Liver (tissue), 9 donors: ENCODE data around the gene DRD1. TPM values are rescaled to one million over a fixed set of nuclear protein-coding genes. Genes with fewer than 3 reads are reported as not detected.
"Not testable (repeated sequence)": the region's sequence is repeated elsewhere in the genome, so short reads cannot be mapped to it uniquely, and the experiment has no call there.

Experiments
- DNase-seq: peaks from one replicate; pipeline ENCODE4 v3.0.0-alpha.2; 2017; ENCODE audit warnings: low spot score
- H3K27ac ChIP-seq, 2 donors: one replicate each; pipeline ENCODE4 v1.7.0; 2013; ENCODE audit warnings: inconsistent platforms in 2 of 2, low read length in 2 of 2, control low read depth in 1 of 2, low read depth in 1 of 2, mild to moderate bottlenecking in 1 of 2
- H3K27me3 ChIP-seq, 4 donors: one replicate each; pipeline versions ENCODE4 v1.6.1 to v1.7.0; 2013; ENCODE audit warnings: low read length in 3 of 4, inconsistent platforms in 1 of 4, mild to moderate bottlenecking in 1 of 4, moderate library complexity in 1 of 4; ENCODE audit not compliant: control insufficient read depth in 4 of 4, insufficient read depth in 4 of 4
- H3K36me3 ChIP-seq, 4 donors: one replicate each; pipeline versions ENCODE4 v1.6.1 to v1.7.0; 2013; ENCODE audit warnings: low read length in 3 of 4, mild to moderate bottlenecking in 3 of 4, low read depth in 1 of 4, moderate library complexity in 1 of 4; ENCODE audit not compliant: control insufficient read depth in 4 of 4, insufficient read depth in 3 of 4
- H3K4me1 ChIP-seq, 4 donors: one replicate each; pipeline versions ENCODE4 v1.6.1 to v1.7.0; 2013; ENCODE audit warnings: low read length in 3 of 4, mild to moderate bottlenecking in 3 of 4, moderate library complexity in 1 of 4; ENCODE audit not compliant: control insufficient read depth in 4 of 4, insufficient read depth in 4 of 4
- H3K4me3 ChIP-seq, 3 donors: one replicate each; pipeline versions ENCODE4 v1.6.1 to v1.7.0; 2013; ENCODE audit warnings: low read length in 3 of 3, control low read depth in 1 of 3, low read depth in 1 of 3, mild to moderate bottlenecking in 1 of 3
- H3K9ac ChIP-seq, 2 donors: one replicate each; pipeline ENCODE4 v1.7.0; 2013; ENCODE audit warnings: low read length in 2 of 2, mild to moderate bottlenecking in 2 of 2, moderate library complexity in 2 of 2, control low read depth in 1 of 2, low read depth in 1 of 2
- H3K9me3 ChIP-seq, 4 donors: one replicate each; pipeline versions ENCODE4 v1.6.1 to v1.7.0; 2013; ENCODE audit warnings: low read length in 3 of 4; ENCODE audit not compliant: control insufficient read depth in 4 of 4
- EGR1 ChIP-seq, 2 donors: IDR thresholded peaks; 2 replicates each; pipeline ENCODE4 v1.6.1; 2016 to 2018; ENCODE audit warnings: antibody characterized with exemption in 2 of 2, low read depth in 2 of 2
- FOXA1 ChIP-seq: IDR thresholded peaks from 2 replicates; pipeline ENCODE4 v1.6.1; 2016; ENCODE audit warnings: antibody characterized with exemption
- GABPA ChIP-seq, 2 donors: IDR thresholded peaks in 1 of 2; conservative IDR thresholded peaks in 1 of 2; 2 replicates each; pipeline ENCODE4 v1.6.1; 2016; ENCODE audit warnings: antibody characterized with exemption in 2 of 2, mild to moderate bottlenecking in 1 of 2, moderate library complexity in 1 of 2
- HNF4A ChIP-seq, 2 donors: conservative IDR thresholded peaks; 2 replicates each; pipeline ENCODE4 v1.6.1; 2016; ENCODE audit warnings: antibody characterized with exemption in 2 of 2, mild to moderate bottlenecking in 2 of 2
- HNF4G ChIP-seq: IDR thresholded peaks from 2 replicates; pipeline ENCODE4 v1.6.1; 2016; ENCODE audit warnings: antibody characterized with exemption
- JUND ChIP-seq, 2 donors: IDR thresholded peaks; 2 replicates each; pipeline ENCODE4 v1.6.1; 2016; ENCODE audit warnings: antibody characterized with exemption in 2 of 2
- NR2F2 ChIP-seq: IDR thresholded peaks from 2 replicates; pipeline ENCODE4 v1.6.1; 2016; ENCODE audit warnings: antibody characterized with exemption
- RAD21 ChIP-seq, 2 donors: IDR thresholded peaks; 2 replicates each; pipeline ENCODE4 v1.6.1; 2016; ENCODE audit warnings: antibody characterized with exemption in 2 of 2, mild to moderate bottlenecking in 2 of 2
- RXRA ChIP-seq, 2 donors: IDR thresholded peaks; 2 replicates each; pipeline ENCODE4 v1.6.1; 2017 to 2018; ENCODE audit warnings: antibody characterized with exemption in 2 of 2, mild to moderate bottlenecking in 1 of 2
- SP1 ChIP-seq: IDR thresholded peaks from 2 replicates; pipeline ENCODE4 v1.6.1; 2018; ENCODE audit warnings: antibody characterized with exemption, mild to moderate bottlenecking
- TAF1 ChIP-seq: conservative IDR thresholded peaks from 2 replicates; pipeline ENCODE4 v1.6.1; 2016; ENCODE audit warnings: antibody characterized with exemption, mild to moderate bottlenecking
- YY1 ChIP-seq: IDR thresholded peaks from 2 replicates; pipeline ENCODE4 v1.6.1; 2016; ENCODE audit warnings: antibody characterized with exemption, mild to moderate bottlenecking
- WGBS: extraction: QIAGEN DNeasy Blood & Tissue Kit; methylation state at CpG from one replicate; pipeline ENCODE4 v1.1.7; 2013; 5-methylcytosine and 5-hydroxymethylcytosine counted together
- polyA plus RNA-seq, 2 donors: library from polyadenylated mRNA; stranded (reverse) in 1 of 2; unstranded in 1 of 2; fragments of 200-250 nt in 1 of 2; fragments of >200 nt in 1 of 2; fragmentation: Nextera tagmentation in 1 of 2; extraction: Ambion mirVana in 1 of 2; gene quantifications; one replicate each; pipeline versions ENCODE4 v1.2.1 to v1.2.3, GENCODE V29; 2013 to 2015
- total RNA-seq, 2 donors: library from RNA; depleted of rRNA; stranded (reverse); fragments of >200 nt; gene quantifications; one replicate each; pipeline ENCODE4 v1.2.3, GENCODE V29; 2014
- TF ChIP-seq, protein P1 (sequence below): IDR thresholded peaks from 2 replicates; pipeline ENCODE4 v1.6.1; 2016; ENCODE audit warnings: antibody characterized with exemption
- TF ChIP-seq, protein P2 (sequence below): IDR thresholded peaks from 2 replicates; pipeline ENCODE4 v1.6.1; 2016; ENCODE audit warnings: antibody characterized with exemption
- TF ChIP-seq, protein P3 (sequence below): IDR thresholded peaks from 2 replicates; pipeline ENCODE4 v1.6.1; 2016; ENCODE audit warnings: antibody characterized with exemption
- TF ChIP-seq, protein P4 (sequence below): IDR thresholded peaks from 2 replicates; pipeline ENCODE4 v1.6.1; 2016; ENCODE audit warnings: antibody characterized with exemption, mild to moderate bottlenecking
- TF ChIP-seq, protein P5 (sequence below): fragments of 150-350 bp; IDR thresholded peaks from 2 replicates; pipeline ENCODE4 v1.5.1; 2017; ENCODE audit warnings: improper control_type of control experiment, low read depth, low read length; ENCODE audit not compliant: missing input control
- donor health status: healthy.
- donor health status: healthy.
- donor health status: healthy.
- donor health status: healthy.
- donor health status: healthy.

Gene DRD1
- total and polyA plus RNA-seq, 4 donors, result 0.05 to 0.17 TPM; not detected in 2

DNA sequence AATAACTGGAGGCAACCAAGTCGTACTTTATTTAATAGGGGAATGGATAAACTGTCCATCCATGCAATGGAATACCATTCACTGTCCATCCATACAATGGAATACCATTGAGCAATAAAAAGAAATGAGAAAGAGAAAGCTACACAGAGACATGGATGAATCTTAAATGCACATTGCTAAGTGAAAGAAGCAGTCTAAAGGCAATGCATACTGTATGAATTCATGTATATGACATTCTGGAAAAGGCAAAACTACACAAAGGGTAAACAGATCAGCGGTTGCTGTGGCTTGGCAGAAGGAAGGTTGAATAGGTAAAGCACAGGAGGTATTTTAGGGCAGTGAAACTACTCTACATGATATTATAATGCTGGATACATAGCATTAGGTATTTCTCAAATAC is 16.2 kb downstream of the DRD1 start:
- H3K4me1 ChIP-seq, result no peaks in the 10 kb centered on the region
- no peak overlapping the region for H3K27ac ChIP-seq
- TF ChIP-seq TAF1 (no peak), EGR1 (IDR thresholded peaks at IDR 0.05; ENCODE audit: low read depth in 2 of 2) (no peak), SP1 (no peak), JUND (IDR thresholded peaks at IDR 0.05) (no peak), HNF4G (no peak), HNF4A (conservative IDR thresholded peaks at IDR 0.05) (no peak)
- TF ChIP-seq, protein P1, sequence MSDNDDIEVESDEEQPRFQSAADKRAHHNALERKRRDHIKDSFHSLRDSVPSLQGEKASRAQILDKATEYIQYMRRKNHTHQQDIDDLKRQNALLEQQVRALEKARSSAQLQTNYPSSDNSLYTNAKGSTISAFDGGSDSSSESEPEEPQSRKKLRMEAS, result no peak
- TF ChIP-seq, protein P2, sequence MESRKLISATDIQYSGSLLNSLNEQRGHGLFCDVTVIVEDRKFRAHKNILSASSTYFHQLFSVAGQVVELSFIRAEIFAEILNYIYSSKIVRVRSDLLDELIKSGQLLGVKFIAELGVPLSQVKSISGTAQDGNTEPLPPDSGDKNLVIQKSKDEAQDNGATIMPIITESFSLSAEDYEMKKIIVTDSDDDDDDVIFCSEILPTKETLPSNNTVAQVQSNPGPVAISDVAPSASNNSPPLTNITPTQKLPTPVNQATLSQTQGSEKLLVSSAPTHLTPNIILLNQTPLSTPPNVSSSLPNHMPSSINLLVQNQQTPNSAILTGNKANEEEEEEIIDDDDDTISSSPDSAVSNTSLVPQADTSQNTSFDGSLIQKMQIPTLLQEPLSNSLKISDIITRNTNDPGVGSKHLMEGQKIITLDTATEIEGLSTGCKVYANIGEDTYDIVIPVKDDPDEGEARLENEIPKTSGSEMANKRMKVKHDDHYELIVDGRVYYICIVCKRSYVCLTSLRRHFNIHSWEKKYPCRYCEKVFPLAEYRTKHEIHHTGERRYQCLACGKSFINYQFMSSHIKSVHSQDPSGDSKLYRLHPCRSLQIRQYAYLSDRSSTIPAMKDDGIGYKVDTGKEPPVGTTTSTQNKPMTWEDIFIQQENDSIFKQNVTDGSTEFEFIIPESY, result no peak
- TF ChIP-seq, protein P3, sequence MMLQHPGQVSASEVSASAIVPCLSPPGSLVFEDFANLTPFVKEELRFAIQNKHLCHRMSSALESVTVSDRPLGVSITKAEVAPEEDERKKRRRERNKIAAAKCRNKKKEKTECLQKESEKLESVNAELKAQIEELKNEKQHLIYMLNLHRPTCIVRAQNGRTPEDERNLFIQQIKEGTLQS, result no peak
- DNase-seq, result no peak
- 68% methylated on average over 2 of the region's 2 CpGs for WGBS
- peaks cover 0 to 2% (median 0%) of the 10 kb centered on the region in 4 donors for H3K27me3 ChIP-seq
- no peak overlapping the region for H3K9ac ChIP-seq
- H3K4me3 ChIP-seq, result no peak overlapping the region
- no peaks in the 10 kb centered on the region for H3K9me3 ChIP-seq
- H3K36me3 ChIP-seq, result no peaks in the 10 kb centered on the region

DNA sequence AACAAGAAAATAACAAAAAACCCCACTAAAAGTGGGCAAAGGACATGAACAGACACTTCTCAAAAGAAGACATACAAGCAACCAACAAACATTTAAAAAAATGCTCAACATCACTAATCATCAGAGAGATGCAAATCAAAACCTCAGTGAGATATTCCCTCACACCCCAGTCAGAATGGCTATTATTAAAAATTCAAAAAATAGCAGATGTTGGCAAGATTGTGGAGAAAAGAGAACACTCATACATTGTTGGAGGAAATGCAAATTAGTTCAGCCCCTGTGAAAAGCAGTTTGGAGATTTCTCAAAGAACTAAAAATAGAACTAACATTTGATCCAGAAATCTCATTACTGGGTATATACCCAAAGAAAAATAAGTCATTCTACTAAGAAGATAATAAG is 19.4 kb downstream of the DRD1 start:
- not testable (repeated sequence) for DNase-seq, H3K4me1 ChIP-seq, H3K27ac ChIP-seq, H3K36me3 ChIP-seq, H3K9me3 ChIP-seq, H3K4me3 ChIP-seq, H3K9ac ChIP-seq, H3K27me3 ChIP-seq

DNA sequence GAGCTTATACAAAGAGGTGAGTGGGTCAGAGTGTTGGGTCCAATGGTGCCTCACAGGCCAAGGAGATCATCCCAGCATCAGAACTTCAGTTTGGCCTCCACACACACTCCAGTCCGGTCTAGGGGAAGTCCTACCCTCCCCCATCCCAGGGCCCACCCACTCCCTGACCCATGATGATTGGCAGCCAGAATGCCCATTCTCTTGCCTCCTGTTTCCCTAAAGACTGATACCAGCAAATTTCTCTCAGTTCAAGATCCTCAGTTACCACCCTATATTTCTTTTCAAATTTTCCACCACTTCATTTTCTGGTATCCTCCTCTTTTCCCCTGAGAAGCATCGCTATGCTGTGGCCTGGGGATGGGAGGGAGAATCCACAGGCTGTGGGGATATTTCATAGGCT is 21.9 kb downstream of the DRD1 start:
- no peak for DNase-seq
- Histone ChIP-seq H3K27ac (no peak overlapping the region), H3K9ac (no peak overlapping the region), H3K27me3 (peaks cover 0 to 7% (median 0%) of the 10 kb centered on the region in 4 donors), H3K9me3 (peaks cover 0 to 4% (median under 1%) of the 10 kb centered on the region in 4 donors), H3K36me3 (no peaks in the 10 kb centered on the region), H3K4me3 (no peak overlapping the region), H3K4me1 (no peaks in the 10 kb centered on the region)
- 71% methylated on average over 2 of the region's 2 CpGs for WGBS
- TF ChIP-seq HNF4A (conservative IDR thresholded peaks at IDR 0.05), result no peak
- no peak for TF ChIP-seq GABPA (IDR thresholded peaks at IDR 0.05 in 1 of 2, conservative IDR thresholded peaks at IDR 0.05 in 1 of 2)
- TF ChIP-seq, protein P4, sequence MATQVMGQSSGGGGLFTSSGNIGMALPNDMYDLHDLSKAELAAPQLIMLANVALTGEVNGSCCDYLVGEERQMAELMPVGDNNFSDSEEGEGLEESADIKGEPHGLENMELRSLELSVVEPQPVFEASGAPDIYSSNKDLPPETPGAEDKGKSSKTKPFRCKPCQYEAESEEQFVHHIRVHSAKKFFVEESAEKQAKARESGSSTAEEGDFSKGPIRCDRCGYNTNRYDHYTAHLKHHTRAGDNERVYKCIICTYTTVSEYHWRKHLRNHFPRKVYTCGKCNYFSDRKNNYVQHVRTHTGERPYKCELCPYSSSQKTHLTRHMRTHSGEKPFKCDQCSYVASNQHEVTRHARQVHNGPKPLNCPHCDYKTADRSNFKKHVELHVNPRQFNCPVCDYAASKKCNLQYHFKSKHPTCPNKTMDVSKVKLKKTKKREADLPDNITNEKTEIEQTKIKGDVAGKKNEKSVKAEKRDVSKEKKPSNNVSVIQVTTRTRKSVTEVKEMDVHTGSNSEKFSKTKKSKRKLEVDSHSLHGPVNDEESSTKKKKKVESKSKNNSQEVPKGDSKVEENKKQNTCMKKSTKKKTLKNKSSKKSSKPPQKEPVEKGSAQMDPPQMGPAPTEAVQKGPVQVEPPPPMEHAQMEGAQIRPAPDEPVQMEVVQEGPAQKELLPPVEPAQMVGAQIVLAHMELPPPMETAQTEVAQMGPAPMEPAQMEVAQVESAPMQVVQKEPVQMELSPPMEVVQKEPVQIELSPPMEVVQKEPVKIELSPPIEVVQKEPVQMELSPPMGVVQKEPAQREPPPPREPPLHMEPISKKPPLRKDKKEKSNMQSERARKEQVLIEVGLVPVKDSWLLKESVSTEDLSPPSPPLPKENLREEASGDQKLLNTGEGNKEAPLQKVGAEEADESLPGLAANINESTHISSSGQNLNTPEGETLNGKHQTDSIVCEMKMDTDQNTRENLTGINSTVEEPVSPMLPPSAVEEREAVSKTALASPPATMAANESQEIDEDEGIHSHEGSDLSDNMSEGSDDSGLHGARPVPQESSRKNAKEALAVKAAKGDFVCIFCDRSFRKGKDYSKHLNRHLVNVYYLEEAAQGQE, result no peak
- no peak for TF ChIP-seq JUND (IDR thresholded peaks at IDR 0.05)
- TF ChIP-seq, protein P1, result no peak
- TF ChIP-seq RAD21 (IDR thresholded peaks at IDR 0.05), result no peak
- no peak for TF ChIP-seq FOXA1
- no peak for TF ChIP-seq YY1
- no peak for TF ChIP-seq HNF4G
- no peak for TF ChIP-seq NR2F2
- TF ChIP-seq, protein P5, sequence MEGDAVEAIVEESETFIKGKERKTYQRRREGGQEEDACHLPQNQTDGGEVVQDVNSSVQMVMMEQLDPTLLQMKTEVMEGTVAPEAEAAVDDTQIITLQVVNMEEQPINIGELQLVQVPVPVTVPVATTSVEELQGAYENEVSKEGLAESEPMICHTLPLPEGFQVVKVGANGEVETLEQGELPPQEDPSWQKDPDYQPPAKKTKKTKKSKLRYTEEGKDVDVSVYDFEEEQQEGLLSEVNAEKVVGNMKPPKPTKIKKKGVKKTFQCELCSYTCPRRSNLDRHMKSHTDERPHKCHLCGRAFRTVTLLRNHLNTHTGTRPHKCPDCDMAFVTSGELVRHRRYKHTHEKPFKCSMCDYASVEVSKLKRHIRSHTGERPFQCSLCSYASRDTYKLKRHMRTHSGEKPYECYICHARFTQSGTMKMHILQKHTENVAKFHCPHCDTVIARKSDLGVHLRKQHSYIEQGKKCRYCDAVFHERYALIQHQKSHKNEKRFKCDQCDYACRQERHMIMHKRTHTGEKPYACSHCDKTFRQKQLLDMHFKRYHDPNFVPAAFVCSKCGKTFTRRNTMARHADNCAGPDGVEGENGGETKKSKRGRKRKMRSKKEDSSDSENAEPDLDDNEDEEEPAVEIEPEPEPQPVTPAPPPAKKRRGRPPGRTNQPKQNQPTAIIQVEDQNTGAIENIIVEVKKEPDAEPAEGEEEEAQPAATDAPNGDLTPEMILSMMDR, result no peak
- no peak for TF ChIP-seq EGR1 (IDR thresholded peaks at IDR 0.05; ENCODE audit: low read depth in 2 of 2)
- TF ChIP-seq, protein P3, result no peak
- TF ChIP-seq SP1, result no peak
- TF ChIP-seq RXRA (IDR thresholded peaks at IDR 0.05), result no peak
- no peak for TF ChIP-seq TAF1
- TF ChIP-seq, protein P2, result no peak
